8988T (cell line): ENCODE results near the gene TBC1D30.
"Not testable (repeated sequence)": the region's sequence is repeated elsewhere in the genome, so short reads cannot be mapped to it uniquely, and the experiment has no call there.

Source experiments
- DNase-seq: peaks from one replicate; pipeline ENCODE4 v3.0.0; 2011

The TBC1D30 gene

GRCh38 chr12:64806593-64807460 lies 17.6 kb upstream of the TBC1D30 start:
- DNase-seq = no peak

GRCh38 chr12:64808110-64808509 lies 16.3 kb upstream of the TBC1D30 start:
- no peak for DNase-seq

DNA sequence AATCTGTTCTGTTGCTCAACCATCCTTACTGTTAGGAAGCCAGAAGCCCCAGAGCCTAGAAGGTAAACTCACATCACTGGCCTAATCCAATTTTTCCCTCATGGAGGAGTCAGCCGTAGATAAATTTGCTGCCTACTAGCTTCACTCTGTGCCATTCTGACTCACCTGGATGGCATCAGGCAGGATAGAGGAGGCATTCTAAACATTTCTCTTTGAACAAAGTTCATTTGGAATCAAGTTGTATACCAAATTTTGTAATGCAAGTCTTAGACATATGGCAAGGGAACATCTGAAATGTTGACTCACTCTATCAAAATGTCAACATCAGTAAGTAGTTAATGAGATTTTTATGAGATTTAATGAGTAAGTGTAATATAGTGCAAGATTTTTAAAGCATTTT lies 13.6 kb upstream of the TBC1D30 start:
- no peak for DNase-seq

DNA sequence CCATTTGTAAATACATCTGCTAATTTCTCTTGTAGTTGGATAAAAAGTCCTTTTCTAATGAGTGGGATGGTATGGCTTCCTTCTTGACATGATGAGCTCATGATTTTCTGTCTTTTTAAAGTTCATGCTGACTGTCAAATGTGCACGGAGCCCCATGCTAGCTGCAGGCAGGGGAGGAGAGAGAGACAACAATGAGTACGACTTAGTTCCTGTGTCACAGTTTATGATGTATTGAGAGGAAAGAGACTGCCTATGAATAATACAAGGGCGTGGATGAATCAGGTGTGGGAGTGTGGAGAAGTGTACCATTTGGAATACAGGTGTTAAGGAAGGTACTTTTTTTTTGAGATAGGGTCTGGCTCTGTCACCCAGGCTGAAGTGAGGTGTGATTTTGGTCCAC lies 10.7 kb upstream of the TBC1D30 start:
- DNase-seq = no peak

GRCh38 chr12:64814432-64814831 lies 10.0 kb upstream of the TBC1D30 start:
- DNase-seq = no peak

GRCh38 chr12:64819816-64820402 lies 4.5 kb upstream of the TBC1D30 start:
- DNase-seq = no peak

DNA sequence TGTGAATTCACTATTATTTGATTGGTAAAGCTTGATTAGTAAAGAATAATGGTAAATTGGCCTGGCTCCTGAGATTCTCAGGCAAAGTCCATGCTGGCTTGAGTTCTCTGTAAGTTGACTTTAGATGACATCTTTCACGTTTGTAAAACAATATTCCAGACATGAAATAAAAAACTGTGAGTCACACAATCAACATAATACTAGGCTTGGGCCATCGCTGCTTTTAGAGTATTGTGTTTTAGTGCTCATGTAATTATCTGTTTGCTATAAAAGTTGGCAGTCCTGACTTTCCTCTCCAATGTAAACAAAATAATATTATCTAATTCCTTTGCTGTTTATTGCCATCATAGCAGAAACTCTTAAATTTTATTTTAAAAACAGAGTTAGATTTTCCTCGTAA lies 3.9 kb upstream of the TBC1D30 start:
- no peak for DNase-seq

GRCh38 chr12:64821116-64821630 lies 3.3 kb upstream of the TBC1D30 start:
- DNase-seq = no peak

DNA sequence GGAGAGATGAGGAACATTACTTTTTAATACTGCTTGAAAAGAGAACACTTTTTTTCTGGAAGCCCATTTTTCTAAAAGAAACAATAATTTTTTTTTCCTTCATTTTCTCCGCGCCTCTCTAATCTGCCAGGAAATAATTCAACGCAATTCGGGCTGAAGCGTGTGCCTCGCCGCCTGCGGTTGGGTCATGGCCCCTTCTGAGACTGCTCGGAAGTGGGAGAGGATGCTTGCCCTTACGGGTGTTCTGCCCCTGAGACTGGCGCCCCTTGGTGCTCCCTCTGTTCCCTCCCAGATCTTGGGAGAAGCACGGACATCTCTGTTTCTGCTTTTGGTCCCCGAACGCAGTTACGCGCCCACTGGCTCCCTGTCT lies 332 bp upstream of the TBC1D30 start:
- DNase-seq = no peak

DNA sequence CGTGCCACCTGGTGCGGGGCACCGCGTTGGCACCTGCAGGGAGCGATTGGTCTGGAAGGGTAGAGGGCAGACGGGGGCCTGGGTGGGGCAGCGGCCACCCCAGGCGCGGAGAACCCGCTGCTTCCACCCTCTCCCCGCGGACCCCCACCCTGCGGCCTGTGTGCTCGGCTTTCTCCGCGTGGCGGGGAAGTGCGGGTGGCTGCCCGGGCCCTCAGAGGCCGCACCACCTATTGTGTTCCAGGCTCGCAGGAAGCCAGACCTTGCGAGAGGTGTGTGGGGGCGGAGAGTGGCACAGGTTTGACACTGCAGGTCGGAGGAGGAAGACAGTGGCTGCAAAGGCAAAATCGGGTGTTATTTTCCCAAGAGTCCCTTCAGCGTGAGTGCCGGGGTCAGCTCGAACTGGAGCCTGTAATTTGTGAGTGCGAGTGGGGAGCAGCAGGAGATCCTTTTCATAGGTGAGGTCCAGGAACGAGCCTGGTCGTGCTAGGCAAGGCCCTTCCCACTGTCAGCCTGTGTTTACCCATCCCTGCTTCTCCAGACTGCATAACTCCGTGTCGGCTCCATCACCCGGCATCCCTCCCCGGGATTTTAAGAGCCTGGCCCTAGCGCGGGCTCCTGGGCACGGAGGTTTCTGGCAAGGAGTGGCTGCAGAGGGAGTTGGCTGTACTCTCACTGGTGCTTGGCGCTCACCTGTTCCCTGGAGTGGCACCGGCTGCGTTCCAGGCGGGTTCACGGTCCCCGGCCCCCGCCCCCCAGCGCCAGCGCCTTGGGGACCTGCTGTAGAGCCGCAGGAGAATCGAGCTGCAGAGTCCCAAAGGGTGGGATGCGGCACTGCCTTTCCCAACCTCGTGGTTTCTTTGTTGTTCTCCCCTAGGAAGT lies 935 bp downstream of the TBC1D30 start:
- DNase-seq = no peak

GRCh38 chr12:64826234-64826633 lies 1.8 kb downstream of the TBC1D30 start:
- DNase-seq = no peak

- no peak for DNase-seq
Measured at GRCh38 chr12:64828713-64829112, 4.3 kb downstream of the TBC1D30 start.

GRCh38 chr12:64833928-64834327 lies 9.5 kb downstream of the TBC1D30 start:
- no peak for DNase-seq

- no peak for DNase-seq
Measured at GRCh38 chr12:64835901-64836300, 11.5 kb downstream of the TBC1D30 start.

GRCh38 chr12:64836856-64837255 lies 12.4 kb downstream of the TBC1D30 start:
- DNase-seq = no peak

DNA sequence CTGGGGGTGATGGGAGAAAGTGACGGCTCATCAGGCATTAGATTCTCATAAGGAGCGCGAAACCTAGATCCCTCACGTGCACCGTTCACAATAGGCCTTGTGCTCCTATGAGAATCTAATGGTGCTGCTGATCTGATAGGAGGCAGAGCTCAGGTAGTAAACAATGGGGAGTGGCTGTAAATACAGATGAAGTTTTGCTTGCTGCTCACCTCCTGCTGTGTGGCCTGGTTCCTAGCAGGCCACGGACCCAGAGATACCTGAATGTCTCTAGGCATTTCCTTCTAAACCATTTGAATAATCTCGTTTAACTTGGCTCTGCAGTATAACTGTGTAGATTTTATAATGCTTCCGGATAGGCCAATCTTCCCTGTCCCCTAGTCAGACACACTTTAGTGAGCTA lies 13.0 kb downstream of the TBC1D30 start:
- no peak for DNase-seq

DNA sequence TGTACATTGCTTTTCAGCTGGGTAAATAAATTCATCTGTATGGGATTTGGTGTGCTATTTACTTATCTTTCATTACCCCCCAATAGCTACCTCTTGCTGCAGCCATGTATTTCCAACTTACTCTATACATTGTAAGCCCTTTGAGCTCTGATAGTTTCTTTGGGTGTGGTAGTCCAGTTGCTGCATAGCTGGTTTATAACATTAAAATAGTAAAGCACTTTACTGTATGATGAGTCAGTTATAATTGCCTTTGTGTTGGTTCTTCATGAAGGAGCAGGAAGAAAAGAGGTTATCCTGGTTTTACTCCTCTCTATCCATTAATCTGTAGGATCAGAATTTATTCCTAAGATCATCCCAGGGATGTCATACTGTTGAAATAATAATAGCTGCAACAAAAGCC lies 15.7 kb downstream of the TBC1D30 start:
- DNase-seq = no peak

DNA sequence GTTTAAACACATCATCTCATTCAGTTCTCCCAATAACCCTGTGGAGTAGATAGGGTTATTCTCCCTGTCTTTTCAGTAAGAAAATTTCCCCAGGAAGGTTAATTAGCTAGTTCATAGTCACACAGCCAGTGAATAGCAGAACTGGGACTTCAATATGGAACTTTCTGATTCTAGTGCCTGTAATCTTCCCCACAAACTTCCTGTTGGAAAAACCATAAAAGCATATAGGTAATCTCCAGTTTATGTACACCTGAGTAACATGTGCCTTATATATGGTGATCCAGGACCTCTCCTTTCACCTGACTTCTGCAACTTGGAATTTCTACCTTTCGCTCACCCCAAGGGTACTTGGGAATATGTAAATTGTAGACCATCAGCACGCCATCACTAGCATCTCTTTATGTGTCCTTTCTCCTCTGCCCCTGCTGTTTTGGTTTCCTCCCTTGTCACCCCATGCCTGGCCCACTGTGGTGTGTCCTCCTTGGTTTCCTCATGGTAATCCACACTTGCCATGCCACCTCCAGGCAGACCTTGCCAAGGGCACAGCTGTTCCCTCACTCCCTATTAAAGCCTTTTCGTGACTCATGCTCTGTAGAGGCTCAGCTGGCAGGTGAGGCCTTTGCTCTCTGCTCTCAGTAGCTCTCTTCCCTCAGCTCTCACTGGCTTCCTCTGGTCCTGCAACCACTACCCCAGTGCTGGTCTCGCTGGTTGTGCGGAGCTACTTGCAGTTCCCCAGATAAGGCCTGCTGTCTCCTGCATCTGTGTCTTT lies 16.7 kb downstream of the TBC1D30 start:
- DNase-seq = no peak

- DNase-seq = not testable (repeated sequence)
Measured at GRCh38 chr12:64848409-64848808, 24.0 kb downstream of the TBC1D30 start.

- no peak for DNase-seq
Measured at GRCh38 chr12:64858882-64859605, 34.6 kb downstream of the TBC1D30 start.

DNA sequence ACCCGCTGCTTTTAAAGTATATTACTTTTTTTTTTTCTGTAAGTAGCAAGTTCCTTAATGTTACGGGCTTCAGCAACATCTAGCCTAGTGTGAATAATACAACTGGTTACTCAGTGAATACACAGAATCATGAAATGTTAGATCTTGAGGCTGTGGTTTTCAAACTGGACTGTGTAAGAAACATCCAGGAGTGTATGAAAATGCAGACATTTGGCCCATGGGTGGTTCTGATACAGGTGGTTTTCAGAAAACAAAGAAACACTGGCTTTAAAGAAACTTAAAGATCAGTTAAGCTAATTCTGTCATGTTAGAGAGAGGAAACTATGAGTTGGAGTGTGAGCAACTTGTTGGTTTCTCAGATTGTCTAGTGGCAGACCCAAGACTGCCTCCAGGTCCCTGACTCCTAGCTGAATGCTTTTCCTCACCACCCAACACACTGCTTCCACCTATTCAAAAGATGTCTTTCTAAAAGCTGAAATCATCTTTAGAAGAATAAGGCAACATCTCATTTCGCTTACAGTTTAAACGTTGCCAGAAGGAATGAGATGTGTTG lies 36.1 kb downstream of the TBC1D30 start:
- DNase-seq = no peak

- DNase-seq = no peak
Measured at GRCh38 chr12:64864319-64864718, 39.9 kb downstream of the TBC1D30 start.
